ENCODE data around the gene TBX2. TPM values are rescaled to one million over a fixed set of nuclear protein-coding genes. Genes with fewer than 3 reads are reported as not detected.

TBX2 gene
- total RNA-seq, 2 donors from 2014 or later: 35.2 to 49.5 TPM

GRCh38 chr17:61413661-61414126 lies 14.1 kb downstream of the TBX2 start:
- no peaks in the 10 kb centered on the region for H3K9me3 ChIP-seq
- no peak for ATAC-seq (ENCODE audit: insufficient number of reproducible peaks, low FRiP score, low read depth)
- no peaks in the 10 kb centered on the region for H3K27me3 ChIP-seq (replicated peaks; ENCODE audit: insufficient read depth)
- TF ChIP-seq CTCF (IDR thresholded peaks at IDR 0.05): no peak
- H3K4me3 ChIP-seq: peak overlapping the region; percentile 82
- H3K4me1 ChIP-seq (ENCODE audit: control insufficient read depth in 1 of 2, low read depth in 2 of 2): peaks cover 11 to 70% of the 10 kb centered on the region in 2 donors
- H3K36me3 ChIP-seq: no peaks in the 10 kb centered on the region
- no peak for DNase-seq (ENCODE audit: low spot score)
- H3K27ac ChIP-seq: peak overlapping the region; percentile 94 to 96

GRCh38 chr17:61414141-61414935 lies 14.7 kb downstream of the TBX2 start:
- no peak for TF ChIP-seq CTCF (IDR thresholded peaks at IDR 0.05)
- no peak overlapping the region for H3K4me3 ChIP-seq
- ATAC-seq (ENCODE audit: insufficient number of reproducible peaks, low FRiP score, low read depth): no peak
- H3K9me3 ChIP-seq: no peaks in the 10 kb centered on the region
- H3K27me3 ChIP-seq (replicated peaks; ENCODE audit: insufficient read depth): no peaks in the 10 kb centered on the region
- H3K4me1 ChIP-seq (ENCODE audit: control insufficient read depth in 1 of 2, low read depth in 2 of 2): peaks cover 8 to 64% of the 10 kb centered on the region in 2 donors
- DNase-seq (ENCODE audit: low spot score): no peak
- H3K27ac ChIP-seq: no peak overlapping the region
- no peaks in the 10 kb centered on the region for H3K36me3 ChIP-seq

- DNase-seq (ENCODE audit: low spot score) (no peak), ATAC-seq (ENCODE audit: insufficient number of reproducible peaks, low FRiP score, low read depth) (no peak)
- peaks cover 7 to 63% of the 10 kb centered on the region in 2 donors for H3K4me1 ChIP-seq (ENCODE audit: control insufficient read depth in 1 of 2, low read depth in 2 of 2)
- H3K9me3 ChIP-seq: no peaks in the 10 kb centered on the region
- TF ChIP-seq CTCF (IDR thresholded peaks at IDR 0.05): no peak
- no peak overlapping the region for H3K4me3 ChIP-seq
- no peaks in the 10 kb centered on the region for H3K27me3 ChIP-seq (replicated peaks; ENCODE audit: insufficient read depth)
- peak overlapping the region in 1 of 2 donors; percentile 66 for H3K27ac ChIP-seq
- H3K36me3 ChIP-seq: no peaks in the 10 kb centered on the region
These were observed 15.3 kb downstream of the TBX2 start for GRCh38 chr17:61414936-61415251.

GRCh38 chr17:61415374-61416210 lies 15.9 kb downstream of the TBX2 start:
- H3K9me3 ChIP-seq: no peaks in the 10 kb centered on the region
- no peaks in the 10 kb centered on the region for H3K36me3 ChIP-seq
- ATAC-seq (ENCODE audit: insufficient number of reproducible peaks, low FRiP score, low read depth): no peak
- H3K27ac ChIP-seq: peak overlapping the region; percentile 66 to 76
- no peak overlapping the region for H3K4me3 ChIP-seq
- no peak for TF ChIP-seq CTCF (IDR thresholded peaks at IDR 0.05)
- no peaks in the 10 kb centered on the region for H3K27me3 ChIP-seq (replicated peaks; ENCODE audit: insufficient read depth)
- peaks cover under 1 to 56% of the 10 kb centered on the region in 2 donors for H3K4me1 ChIP-seq (ENCODE audit: control insufficient read depth in 1 of 2, low read depth in 2 of 2)
- DNase-seq (ENCODE audit: low spot score): no peak

- H3K4me3 ChIP-seq: no peak overlapping the region
- H3K9me3 ChIP-seq: no peaks in the 10 kb centered on the region
- TF ChIP-seq CTCF (IDR thresholded peaks at IDR 0.05): no peak
- no peak for DNase-seq (ENCODE audit: low spot score)
- no peak for ATAC-seq (ENCODE audit: insufficient number of reproducible peaks, low FRiP score, low read depth)
- H3K4me1 ChIP-seq (ENCODE audit: control insufficient read depth in 1 of 2, low read depth in 2 of 2): peaks cover 0 to 52% of the 10 kb centered on the region in 2 donors
- peaks cover 5% of the 10 kb centered on the region for H3K27me3 ChIP-seq (replicated peaks; ENCODE audit: insufficient read depth)
- H3K27ac ChIP-seq: peak overlapping the region; percentile 66 to 76
- H3K36me3 ChIP-seq: no peaks in the 10 kb centered on the region
These were observed 16.5 kb downstream of the TBX2 start for GRCh38 chr17:61416211-61416539.
